Loucy (cell line): ENCODE data around the gene ZNF644.

Experiments
- EZH2phosphoT487 ChIP-seq: fragments of 200-600 bp; IDR thresholded peaks from 2 replicates; pipeline ENCODE4 v1.6.1; 2018; ENCODE audit warnings: antibody characterized with exemption, mild to moderate bottlenecking, moderate library complexity, borderline replicate concordance
- TF ChIP-seq, protein P1 (sequence below): fragments of 200-600 bp; sonication (generic); conservative IDR thresholded peaks from 2 replicates; pipeline ENCODE4 v1.5.1; 2014; ENCODE audit warnings: mild to moderate bottlenecking, antibody characterized with exemption, low read length

DNA sequence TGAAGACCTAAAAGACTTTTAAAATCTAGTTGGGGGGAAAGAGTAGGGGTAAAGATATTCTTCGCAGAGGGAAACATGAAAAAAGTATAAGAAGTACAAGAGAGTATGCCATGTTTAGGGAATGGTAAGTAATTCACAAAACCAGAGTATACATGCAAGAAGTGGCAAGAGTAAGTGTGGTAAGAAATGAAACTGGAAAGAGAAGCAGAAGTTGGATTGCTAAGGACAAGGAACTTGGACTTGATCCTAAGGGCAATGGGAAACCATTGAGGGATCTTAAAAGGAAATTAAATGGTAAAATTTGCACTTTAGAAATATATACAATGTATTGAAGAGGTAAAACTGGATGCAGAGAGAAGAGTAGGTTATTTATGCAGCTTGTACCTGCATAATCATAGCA, 9.2 kb upstream of the ZNF644 start:
- TF ChIP-seq, protein P1, sequence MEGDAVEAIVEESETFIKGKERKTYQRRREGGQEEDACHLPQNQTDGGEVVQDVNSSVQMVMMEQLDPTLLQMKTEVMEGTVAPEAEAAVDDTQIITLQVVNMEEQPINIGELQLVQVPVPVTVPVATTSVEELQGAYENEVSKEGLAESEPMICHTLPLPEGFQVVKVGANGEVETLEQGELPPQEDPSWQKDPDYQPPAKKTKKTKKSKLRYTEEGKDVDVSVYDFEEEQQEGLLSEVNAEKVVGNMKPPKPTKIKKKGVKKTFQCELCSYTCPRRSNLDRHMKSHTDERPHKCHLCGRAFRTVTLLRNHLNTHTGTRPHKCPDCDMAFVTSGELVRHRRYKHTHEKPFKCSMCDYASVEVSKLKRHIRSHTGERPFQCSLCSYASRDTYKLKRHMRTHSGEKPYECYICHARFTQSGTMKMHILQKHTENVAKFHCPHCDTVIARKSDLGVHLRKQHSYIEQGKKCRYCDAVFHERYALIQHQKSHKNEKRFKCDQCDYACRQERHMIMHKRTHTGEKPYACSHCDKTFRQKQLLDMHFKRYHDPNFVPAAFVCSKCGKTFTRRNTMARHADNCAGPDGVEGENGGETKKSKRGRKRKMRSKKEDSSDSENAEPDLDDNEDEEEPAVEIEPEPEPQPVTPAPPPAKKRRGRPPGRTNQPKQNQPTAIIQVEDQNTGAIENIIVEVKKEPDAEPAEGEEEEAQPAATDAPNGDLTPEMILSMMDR: no peak
- TF ChIP-seq EZH2phosphoT487: no peak
